WTC11 (cell line): ENCODE results near the gene SPTLC2. TPM values are rescaled to one million over a fixed set of nuclear protein-coding genes. Genes with fewer than 3 reads are reported as not detected.

Experiments used
- ATAC-seq: fragments of 200-7000 bp; cut with Tn5 transposase; 2 replicates; pipeline ENCODE4 v1.10.0; 2021; ENCODE audit warnings: mild to moderate bottlenecking, moderate library complexity
- CTCF ChIA-PET: fragments of 300-600 bp; sonication (Branson Sonifier 250); formaldehyde crosslinking; loops from one replicate; lab custom pipeline; 2021; ENCODE audit warnings: antibody characterized with exemption; lab: Charles Lee
- POLR2A ChIA-PET: fragments of 350-600 bp; sonication (Branson Sonifier 250); formaldehyde crosslinking; loops from one replicate; lab custom pipeline; 2021; ENCODE audit warnings: antibody characterized with exemption; lab: Charles Lee
- DNase-seq: peaks from one replicate; pipeline ENCODE4 v3.0.0; 2021; ENCODE audit warnings: low spot score
- H3K27ac Mint-ChIP-seq: 2 replicates; pipeline ENCODE4 v1.8.0; 2021; ENCODE audit warnings: mixed read lengths
- H3K27me3 Mint-ChIP-seq: 2 replicates; pipeline ENCODE4 v1.8.0; 2021; ENCODE audit warnings: low read depth, mild to moderate bottlenecking, moderate library complexity, mixed read lengths
- H3K36me3 Mint-ChIP-seq: 2 replicates; pipeline ENCODE4 v1.8.0; 2021; ENCODE audit warnings: mixed read lengths
- H3K4me1 Mint-ChIP-seq: 2 replicates; pipeline ENCODE4 v1.8.0; 2022; ENCODE audit warnings: mixed read lengths
- H3K4me3 Mint-ChIP-seq: 2 replicates; pipeline ENCODE4 v1.8.0; 2021; ENCODE audit warnings: mild to moderate bottlenecking, moderate library complexity, mixed read lengths
- H3K9me3 Mint-ChIP-seq: 2 replicates; pipeline ENCODE4 v1.8.0; 2021; ENCODE audit warnings: mixed read lengths
- CREM ChIP-seq: sonication (generic); formaldehyde crosslinking; IDR thresholded peaks from 2 replicates; pipeline ENCODE4 v1.8.1; 2022; ENCODE audit warnings: mild to moderate bottlenecking, missing genetic modification reagents, moderate library complexity
- GRHL2 ChIP-seq: fragments of 250-450 bp; sonication (Bioruptor Pico); IDR thresholded peaks from 2 replicates; pipeline ENCODE4 v1.8.0; 2022; ENCODE audit warnings: mild to moderate bottlenecking, moderate library complexity; ENCODE audit not compliant: insufficient replicate concordance, severe bottlenecking
- HMGA2 ChIP-seq: fragments of 250-450 bp; sonication (Bioruptor Pico); IDR thresholded peaks from 2 replicates; pipeline ENCODE4 v1.4.0; 2021; ENCODE audit warnings: mild to moderate bottlenecking, moderate library complexity
- KAT7 ChIP-seq: sonication (generic); formaldehyde crosslinking; IDR thresholded peaks from 2 replicates; pipeline ENCODE4 v1.8.1; 2023; ENCODE audit warnings: missing genetic modification reagents, mild to moderate bottlenecking, borderline replicate concordance
- MYBL2 ChIP-seq: sonication (generic); formaldehyde crosslinking; IDR thresholded peaks from 2 replicates; pipeline ENCODE4 v1.8.1; 2023; ENCODE audit warnings: mild to moderate bottlenecking, moderate library complexity, missing genetic modification reagents
- ZNF416 ChIP-seq: fragments of 250-450 bp; sonication (Bioruptor Pico); IDR thresholded peaks from 2 replicates; pipeline ENCODE4 v1.9.0; 2021; ENCODE audit warnings: mild to moderate bottlenecking, inconsistent platforms
- ZNF671 ChIP-seq: fragments of 250-450 bp; sonication (Bioruptor Pico); IDR thresholded peaks from 2 replicates; pipeline ENCODE4 v1.8.0; 2021; ENCODE audit warnings: mild to moderate bottlenecking
- total RNA-seq: library from RNA; stranded (reverse); gene quantifications from 3 replicates; pipeline ENCODE4 v1.2.3, GENCODE V29; 2021
- TF ChIP-seq, protein P1 (sequence below): sonication (generic); formaldehyde crosslinking; IDR thresholded peaks from 2 replicates; pipeline ENCODE4 v1.8.1; 2022; ENCODE audit warnings: low read depth, mild to moderate bottlenecking, moderate library complexity, missing genetic modification reagents, borderline replicate concordance
- TF ChIP-seq, protein P2 (sequence below): fragments of 250-450 bp; sonication (Bioruptor Pico); IDR thresholded peaks from 2 replicates; pipeline ENCODE4 v1.9.0; 2021; ENCODE audit warnings: mild to moderate bottlenecking
- TF ChIP-seq, protein P3 (sequence below): sonication (generic); formaldehyde crosslinking; IDR thresholded peaks from 2 replicates; pipeline ENCODE4 v1.8.1; 2023; ENCODE audit warnings: mild to moderate bottlenecking, missing genetic modification reagents
- TF ChIP-seq, protein P4 (sequence below): fragments of 250-450 bp; sonication (Bioruptor Pico); IDR thresholded peaks from 2 replicates; pipeline ENCODE4 v1.9.0; 2021; ENCODE audit warnings: mild to moderate bottlenecking
- TF ChIP-seq, protein P5 (sequence below): sonication (generic); formaldehyde crosslinking; IDR thresholded peaks from 2 replicates; pipeline ENCODE4 v1.8.1; 2022; ENCODE audit warnings: low read depth, missing genetic modification reagents, borderline replicate concordance
- TF ChIP-seq, protein P6 (sequence below): sonication (generic); formaldehyde crosslinking; IDR thresholded peaks from 2 replicates; pipeline ENCODE4 v1.8.0; 2023; ENCODE audit warnings: mild to moderate bottlenecking, missing genetic modification reagents
- TF ChIP-seq, protein P7 (sequence below): fragments of 250-450 bp; sonication (Bioruptor Pico); conservative IDR thresholded peaks from 2 replicates; pipeline ENCODE4 v1.9.0; 2021; ENCODE audit warnings: mild to moderate bottlenecking

SPTLC2 gene
- total RNA-seq, 1 experiment from 2014 or later: 40.1 TPM

DNA sequence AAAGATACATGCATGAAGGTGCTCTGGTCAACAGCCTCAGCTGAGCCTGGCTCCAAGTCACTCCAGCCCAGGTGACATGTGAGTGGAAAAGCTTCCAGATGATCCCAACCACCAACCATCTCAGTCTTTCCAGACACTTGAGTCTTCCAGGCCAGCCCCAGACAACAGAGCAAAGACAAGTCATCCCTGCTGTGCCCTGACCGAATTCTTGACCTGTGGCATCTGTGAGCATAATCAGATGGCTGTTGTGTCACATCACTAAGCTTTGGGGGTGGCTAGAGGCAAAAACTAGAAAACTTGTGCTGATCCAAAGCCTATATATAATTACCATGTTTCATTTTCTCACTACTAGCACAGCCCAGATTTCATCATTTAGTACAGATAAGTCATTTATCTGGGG, 67.0 kb downstream of the SPTLC2 start:
- no peak overlapping the region for H3K4me3 Mint-ChIP-seq
- CTCF ChIA-PET: no interaction called here

More for the DNA sequence above, 67.0 kb downstream of the SPTLC2 start:
- no peaks in the 10 kb centered on the region for H3K9me3 Mint-ChIP-seq
- H3K27me3 Mint-ChIP-seq: no peaks in the 10 kb centered on the region
- ATAC-seq (no peak), DNase-seq (no peak)
- no peaks in the 10 kb centered on the region for H3K4me1 Mint-ChIP-seq
- POLR2A ChIA-PET: no interaction called here
- no peak overlapping the region for H3K27ac Mint-ChIP-seq
- H3K36me3 Mint-ChIP-seq: peaks cover 60% of the 10 kb centered on the region
- TF ChIP-seq, protein P1, sequence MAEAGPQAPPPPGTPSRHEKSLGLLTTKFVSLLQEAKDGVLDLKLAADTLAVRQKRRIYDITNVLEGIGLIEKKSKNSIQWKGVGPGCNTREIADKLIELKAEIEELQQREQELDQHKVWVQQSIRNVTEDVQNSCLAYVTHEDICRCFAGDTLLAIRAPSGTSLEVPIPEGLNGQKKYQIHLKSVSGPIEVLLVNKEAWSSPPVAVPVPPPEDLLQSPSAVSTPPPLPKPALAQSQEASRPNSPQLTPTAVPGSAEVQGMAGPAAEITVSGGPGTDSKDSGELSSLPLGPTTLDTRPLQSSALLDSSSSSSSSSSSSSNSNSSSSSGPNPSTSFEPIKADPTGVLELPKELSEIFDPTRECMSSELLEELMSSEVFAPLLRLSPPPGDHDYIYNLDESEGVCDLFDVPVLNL (CRISPR knock-in tag): no peak
- TF ChIP-seq KAT7: no peak
- no peak for TF ChIP-seq ZNF671 (CRISPR knock-in tag)
- TF ChIP-seq, protein P2, sequence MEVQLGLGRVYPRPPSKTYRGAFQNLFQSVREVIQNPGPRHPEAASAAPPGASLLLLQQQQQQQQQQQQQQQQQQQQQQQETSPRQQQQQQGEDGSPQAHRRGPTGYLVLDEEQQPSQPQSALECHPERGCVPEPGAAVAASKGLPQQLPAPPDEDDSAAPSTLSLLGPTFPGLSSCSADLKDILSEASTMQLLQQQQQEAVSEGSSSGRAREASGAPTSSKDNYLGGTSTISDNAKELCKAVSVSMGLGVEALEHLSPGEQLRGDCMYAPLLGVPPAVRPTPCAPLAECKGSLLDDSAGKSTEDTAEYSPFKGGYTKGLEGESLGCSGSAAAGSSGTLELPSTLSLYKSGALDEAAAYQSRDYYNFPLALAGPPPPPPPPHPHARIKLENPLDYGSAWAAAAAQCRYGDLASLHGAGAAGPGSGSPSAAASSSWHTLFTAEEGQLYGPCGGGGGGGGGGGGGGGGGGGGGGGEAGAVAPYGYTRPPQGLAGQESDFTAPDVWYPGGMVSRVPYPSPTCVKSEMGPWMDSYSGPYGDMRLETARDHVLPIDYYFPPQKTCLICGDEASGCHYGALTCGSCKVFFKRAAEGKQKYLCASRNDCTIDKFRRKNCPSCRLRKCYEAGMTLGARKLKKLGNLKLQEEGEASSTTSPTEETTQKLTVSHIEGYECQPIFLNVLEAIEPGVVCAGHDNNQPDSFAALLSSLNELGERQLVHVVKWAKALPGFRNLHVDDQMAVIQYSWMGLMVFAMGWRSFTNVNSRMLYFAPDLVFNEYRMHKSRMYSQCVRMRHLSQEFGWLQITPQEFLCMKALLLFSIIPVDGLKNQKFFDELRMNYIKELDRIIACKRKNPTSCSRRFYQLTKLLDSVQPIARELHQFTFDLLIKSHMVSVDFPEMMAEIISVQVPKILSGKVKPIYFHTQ (CRISPR knock-in tag): no peak
- no peak for TF ChIP-seq ZNF416 (CRISPR knock-in tag)
- TF ChIP-seq, protein P3, sequence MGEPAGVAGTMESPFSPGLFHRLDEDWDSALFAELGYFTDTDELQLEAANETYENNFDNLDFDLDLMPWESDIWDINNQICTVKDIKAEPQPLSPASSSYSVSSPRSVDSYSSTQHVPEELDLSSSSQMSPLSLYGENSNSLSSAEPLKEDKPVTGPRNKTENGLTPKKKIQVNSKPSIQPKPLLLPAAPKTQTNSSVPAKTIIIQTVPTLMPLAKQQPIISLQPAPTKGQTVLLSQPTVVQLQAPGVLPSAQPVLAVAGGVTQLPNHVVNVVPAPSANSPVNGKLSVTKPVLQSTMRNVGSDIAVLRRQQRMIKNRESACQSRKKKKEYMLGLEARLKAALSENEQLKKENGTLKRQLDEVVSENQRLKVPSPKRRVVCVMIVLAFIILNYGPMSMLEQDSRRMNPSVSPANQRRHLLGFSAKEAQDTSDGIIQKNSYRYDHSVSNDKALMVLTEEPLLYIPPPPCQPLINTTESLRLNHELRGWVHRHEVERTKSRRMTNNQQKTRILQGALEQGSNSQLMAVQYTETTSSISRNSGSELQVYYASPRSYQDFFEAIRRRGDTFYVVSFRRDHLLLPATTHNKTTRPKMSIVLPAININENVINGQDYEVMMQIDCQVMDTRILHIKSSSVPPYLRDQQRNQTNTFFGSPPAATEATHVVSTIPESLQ (CRISPR knock-in tag): no peak
- no peak for TF ChIP-seq HMGA2 (CRISPR knock-in tag)
- no peak for TF ChIP-seq MYBL2 (CRISPR knock-in tag)
- TF ChIP-seq, protein P4, sequence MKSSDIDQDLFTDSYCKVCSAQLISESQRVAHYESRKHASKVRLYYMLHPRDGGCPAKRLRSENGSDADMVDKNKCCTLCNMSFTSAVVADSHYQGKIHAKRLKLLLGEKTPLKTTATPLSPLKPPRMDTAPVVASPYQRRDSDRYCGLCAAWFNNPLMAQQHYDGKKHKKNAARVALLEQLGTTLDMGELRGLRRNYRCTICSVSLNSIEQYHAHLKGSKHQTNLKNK (CRISPR knock-in tag): no peak
- TF ChIP-seq, protein P5, sequence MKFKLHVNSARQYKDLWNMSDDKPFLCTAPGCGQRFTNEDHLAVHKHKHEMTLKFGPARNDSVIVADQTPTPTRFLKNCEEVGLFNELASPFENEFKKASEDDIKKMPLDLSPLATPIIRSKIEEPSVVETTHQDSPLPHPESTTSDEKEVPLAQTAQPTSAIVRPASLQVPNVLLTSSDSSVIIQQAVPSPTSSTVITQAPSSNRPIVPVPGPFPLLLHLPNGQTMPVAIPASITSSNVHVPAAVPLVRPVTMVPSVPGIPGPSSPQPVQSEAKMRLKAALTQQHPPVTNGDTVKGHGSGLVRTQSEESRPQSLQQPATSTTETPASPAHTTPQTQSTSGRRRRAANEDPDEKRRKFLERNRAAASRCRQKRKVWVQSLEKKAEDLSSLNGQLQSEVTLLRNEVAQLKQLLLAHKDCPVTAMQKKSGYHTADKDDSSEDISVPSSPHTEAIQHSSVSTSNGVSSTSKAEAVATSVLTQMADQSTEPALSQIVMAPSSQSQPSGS (CRISPR knock-in tag): no peak
- TF ChIP-seq, protein P6, sequence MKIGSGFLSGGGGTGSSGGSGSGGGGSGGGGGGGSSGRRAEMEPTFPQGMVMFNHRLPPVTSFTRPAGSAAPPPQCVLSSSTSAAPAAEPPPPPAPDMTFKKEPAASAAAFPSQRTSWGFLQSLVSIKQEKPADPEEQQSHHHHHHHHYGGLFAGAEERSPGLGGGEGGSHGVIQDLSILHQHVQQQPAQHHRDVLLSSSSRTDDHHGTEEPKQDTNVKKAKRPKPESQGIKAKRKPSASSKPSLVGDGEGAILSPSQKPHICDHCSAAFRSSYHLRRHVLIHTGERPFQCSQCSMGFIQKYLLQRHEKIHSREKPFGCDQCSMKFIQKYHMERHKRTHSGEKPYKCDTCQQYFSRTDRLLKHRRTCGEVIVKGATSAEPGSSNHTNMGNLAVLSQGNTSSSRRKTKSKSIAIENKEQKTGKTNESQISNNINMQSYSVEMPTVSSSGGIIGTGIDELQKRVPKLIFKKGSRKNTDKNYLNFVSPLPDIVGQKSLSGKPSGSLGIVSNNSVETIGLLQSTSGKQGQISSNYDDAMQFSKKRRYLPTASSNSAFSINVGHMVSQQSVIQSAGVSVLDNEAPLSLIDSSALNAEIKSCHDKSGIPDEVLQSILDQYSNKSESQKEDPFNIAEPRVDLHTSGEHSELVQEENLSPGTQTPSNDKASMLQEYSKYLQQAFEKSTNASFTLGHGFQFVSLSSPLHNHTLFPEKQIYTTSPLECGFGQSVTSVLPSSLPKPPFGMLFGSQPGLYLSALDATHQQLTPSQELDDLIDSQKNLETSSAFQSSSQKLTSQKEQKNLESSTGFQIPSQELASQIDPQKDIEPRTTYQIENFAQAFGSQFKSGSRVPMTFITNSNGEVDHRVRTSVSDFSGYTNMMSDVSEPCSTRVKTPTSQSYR: no peak
- TF ChIP-seq GRHL2 (CRISPR knock-in tag): no peak
- no peak for TF ChIP-seq CREM (CRISPR knock-in tag)
- TF ChIP-seq, protein P7, sequence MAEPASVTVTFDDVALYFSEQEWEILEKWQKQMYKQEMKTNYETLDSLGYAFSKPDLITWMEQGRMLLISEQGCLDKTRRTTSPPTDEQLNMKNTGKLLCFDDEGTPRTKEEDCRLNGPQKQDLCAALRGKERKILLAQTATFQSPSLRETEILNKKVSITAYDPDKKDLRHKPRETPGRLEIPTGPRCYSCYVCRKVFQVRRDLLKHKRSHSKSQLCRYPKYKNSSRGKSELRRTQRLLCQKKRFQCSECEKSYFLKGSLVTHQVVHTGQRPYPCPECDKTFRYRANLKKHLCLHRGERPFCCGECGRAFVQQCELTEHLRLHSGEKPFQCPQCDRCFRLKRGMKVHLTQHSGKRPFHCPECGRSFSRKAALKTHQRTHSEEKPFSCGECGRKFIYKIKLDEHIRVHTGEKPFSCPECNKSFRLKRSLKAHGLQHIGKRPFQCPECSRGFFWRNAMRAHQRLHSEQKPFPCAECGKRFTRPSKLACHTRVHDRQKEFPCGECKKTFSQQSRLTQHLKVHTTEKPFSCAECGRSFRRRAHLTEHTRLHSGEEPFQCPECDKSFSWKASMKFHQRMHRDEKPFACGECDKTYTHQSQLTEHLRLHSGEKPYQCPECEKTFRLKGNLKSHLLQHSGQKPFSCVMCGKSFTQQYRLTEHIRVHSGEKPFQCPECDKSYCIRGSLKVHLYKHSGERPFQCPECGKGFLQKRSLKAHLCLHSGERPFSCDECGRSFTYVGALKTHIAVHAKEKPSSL (CRISPR knock-in tag): no peak
- TF ChIP-seq, all 79 proteins: peak for 0
